ENCODE data around the gene OSR1.
"Not testable (repeated sequence)": the region's sequence is repeated elsewhere in the genome, so short reads cannot be mapped to it uniquely, and the experiment has no call there.

Gene OSR1

DNA sequence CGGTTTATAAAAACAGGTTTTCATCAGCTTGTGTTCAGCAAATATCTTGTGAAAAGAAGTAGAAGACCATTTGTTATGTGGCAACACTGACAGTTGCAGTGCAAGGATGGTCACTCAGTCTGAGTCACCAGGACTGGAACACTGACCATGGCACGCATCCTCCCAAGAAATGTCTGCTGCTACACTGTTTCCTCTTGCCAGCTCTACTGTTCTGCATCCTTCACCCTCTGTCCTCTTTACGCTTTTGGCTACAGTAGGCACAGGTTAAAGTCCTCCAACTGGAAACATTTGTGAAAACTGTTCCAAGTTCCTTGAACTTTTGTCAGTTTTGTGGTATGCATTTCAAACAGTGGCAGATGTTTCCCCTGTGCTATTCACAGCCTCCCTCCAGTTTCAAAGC is 39.4 kb downstream of the OSR1 start:
- Histone ChIP-seq H3K9me3 (ENCODE audit: control insufficient read depth in 5 of 5, low read length in 5 of 5) (peaks cover 0 to 4% (median 2%) of the 10 kb centered on the region in 5 donors), H3K4me1 (ENCODE audit: control insufficient read depth in 5 of 5, insufficient read depth in 5 of 5, low read length in 5 of 5) (no peaks in the 10 kb centered on the region), H3K4me3 (ENCODE audit: low read depth in 1 of 5, low read length in 5 of 5) (no peak overlapping the region), H3K27me3 (ENCODE audit: control insufficient read depth in 5 of 5, insufficient read depth in 4 of 5, low read length in 5 of 5) (no peaks in the 10 kb centered on the region), H3K27ac (ENCODE audit: low read depth, low read length) (no peak overlapping the region), H3K9ac (ENCODE audit: low read length in 5 of 5) (no peak overlapping the region), H3K36me3 (ENCODE audit: control insufficient read depth in 5 of 5, insufficient read depth in 5 of 5, low read length in 5 of 5) (peaks cover 0 to 2% (median 0%) of the 10 kb centered on the region in 5 donors)

DNA sequence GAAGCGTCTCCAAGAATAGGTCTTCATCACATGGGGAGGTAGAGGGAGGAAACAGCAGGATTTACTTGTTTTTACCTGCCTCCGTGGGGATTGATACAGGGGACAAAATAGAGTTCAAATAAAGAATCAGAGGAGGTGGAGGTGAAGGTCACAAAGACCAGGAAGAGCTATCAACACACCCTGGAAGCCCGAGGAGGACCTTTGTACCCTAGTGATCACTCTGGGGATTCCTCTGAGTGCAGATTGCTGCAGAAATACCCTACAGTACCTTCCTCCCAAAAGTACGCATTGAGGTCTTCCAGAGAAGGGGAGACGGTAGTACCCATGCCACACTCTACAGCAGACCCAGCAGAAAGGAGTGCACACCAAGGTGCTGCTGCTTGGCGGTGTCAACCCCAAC is 44.9 kb downstream of the OSR1 start:
- Histone ChIP-seq H3K4me3 (ENCODE audit: low read depth in 1 of 5, low read length in 5 of 5) (no peak overlapping the region), H3K36me3 (ENCODE audit: control insufficient read depth in 5 of 5, insufficient read depth in 5 of 5, low read length in 5 of 5) (peaks cover 0 to 4% (median 0%) of the 10 kb centered on the region in 5 donors), H3K27ac (ENCODE audit: low read depth, low read length) (no peak overlapping the region), H3K27me3 (ENCODE audit: control insufficient read depth in 5 of 5, insufficient read depth in 4 of 5, low read length in 5 of 5) (no peaks in the 10 kb centered on the region), H3K9ac (ENCODE audit: low read length in 5 of 5) (no peak overlapping the region), H3K9me3 (ENCODE audit: control insufficient read depth in 5 of 5, low read length in 5 of 5) (no peaks in the 10 kb centered on the region), H3K4me1 (ENCODE audit: control insufficient read depth in 5 of 5, insufficient read depth in 5 of 5, low read length in 5 of 5) (no peaks in the 10 kb centered on the region)

DNA sequence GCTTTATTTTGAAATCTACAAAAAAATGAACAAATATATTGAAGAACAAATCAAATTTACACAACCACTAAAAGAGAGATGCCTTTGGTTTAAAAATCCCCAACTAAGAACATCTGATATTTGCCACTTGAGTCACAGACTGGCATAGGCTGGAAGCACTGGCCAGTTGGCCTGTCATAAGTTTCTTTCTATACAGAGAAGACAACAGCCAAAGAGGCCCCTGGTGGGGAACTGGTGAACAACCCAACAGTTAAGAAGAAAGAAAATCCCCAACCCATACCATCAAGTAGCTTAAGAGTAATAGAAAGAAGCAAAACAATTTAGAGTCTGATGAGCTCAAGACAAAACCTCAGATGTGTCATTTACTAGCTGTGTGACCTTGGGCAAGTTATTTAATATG is 45.5 kb downstream of the OSR1 start:
- Histone ChIP-seq H3K4me3 (ENCODE audit: low read depth in 1 of 5, low read length in 5 of 5) (no peak overlapping the region), H3K36me3 (ENCODE audit: control insufficient read depth in 5 of 5, insufficient read depth in 5 of 5, low read length in 5 of 5) (peaks cover 0 to 4% (median 0%) of the 10 kb centered on the region in 5 donors), H3K9me3 (ENCODE audit: control insufficient read depth in 5 of 5, low read length in 5 of 5) (no peaks in the 10 kb centered on the region), H3K27ac (ENCODE audit: low read depth, low read length) (no peak overlapping the region), H3K27me3 (ENCODE audit: control insufficient read depth in 5 of 5, insufficient read depth in 4 of 5, low read length in 5 of 5) (no peaks in the 10 kb centered on the region), H3K9ac (ENCODE audit: low read length in 5 of 5) (no peak overlapping the region), H3K4me1 (ENCODE audit: control insufficient read depth in 5 of 5, insufficient read depth in 5 of 5, low read length in 5 of 5) (no peaks in the 10 kb centered on the region)

DNA sequence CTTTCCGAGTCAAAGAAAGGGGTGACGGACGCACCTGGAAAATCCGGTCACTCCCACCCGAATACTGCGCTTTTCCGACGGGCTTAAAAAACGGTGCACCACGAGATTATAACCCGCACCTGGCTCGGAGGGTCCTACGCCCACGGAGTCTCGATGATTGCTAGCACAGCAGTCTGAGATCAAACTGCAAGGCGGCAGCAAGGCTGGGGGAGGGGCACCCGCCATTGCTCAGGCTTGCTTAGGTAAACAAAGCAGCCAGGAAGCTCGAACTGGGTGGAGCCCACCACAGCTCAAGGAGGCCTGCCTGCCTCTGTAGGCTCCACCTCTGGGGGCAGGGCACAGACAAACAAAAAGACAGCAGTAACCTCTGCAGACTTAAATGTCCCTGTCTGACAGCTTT is 52.4 kb downstream of the OSR1 start:
- not testable (repeated sequence) for H3K27me3 ChIP-seq (ENCODE audit: control insufficient read depth in 5 of 5, insufficient read depth in 4 of 5, low read length in 5 of 5); H3K4me3 ChIP-seq (ENCODE audit: low read depth in 1 of 5, low read length in 5 of 5); H3K27ac ChIP-seq (ENCODE audit: low read depth, low read length); H3K4me1 ChIP-seq (ENCODE audit: control insufficient read depth in 5 of 5, insufficient read depth in 5 of 5, low read length in 5 of 5); H3K9me3 ChIP-seq (ENCODE audit: control insufficient read depth in 5 of 5, low read length in 5 of 5); H3K36me3 ChIP-seq (ENCODE audit: control insufficient read depth in 5 of 5, insufficient read depth in 5 of 5, low read length in 5 of 5); H3K9ac ChIP-seq (ENCODE audit: low read length in 5 of 5)

DNA sequence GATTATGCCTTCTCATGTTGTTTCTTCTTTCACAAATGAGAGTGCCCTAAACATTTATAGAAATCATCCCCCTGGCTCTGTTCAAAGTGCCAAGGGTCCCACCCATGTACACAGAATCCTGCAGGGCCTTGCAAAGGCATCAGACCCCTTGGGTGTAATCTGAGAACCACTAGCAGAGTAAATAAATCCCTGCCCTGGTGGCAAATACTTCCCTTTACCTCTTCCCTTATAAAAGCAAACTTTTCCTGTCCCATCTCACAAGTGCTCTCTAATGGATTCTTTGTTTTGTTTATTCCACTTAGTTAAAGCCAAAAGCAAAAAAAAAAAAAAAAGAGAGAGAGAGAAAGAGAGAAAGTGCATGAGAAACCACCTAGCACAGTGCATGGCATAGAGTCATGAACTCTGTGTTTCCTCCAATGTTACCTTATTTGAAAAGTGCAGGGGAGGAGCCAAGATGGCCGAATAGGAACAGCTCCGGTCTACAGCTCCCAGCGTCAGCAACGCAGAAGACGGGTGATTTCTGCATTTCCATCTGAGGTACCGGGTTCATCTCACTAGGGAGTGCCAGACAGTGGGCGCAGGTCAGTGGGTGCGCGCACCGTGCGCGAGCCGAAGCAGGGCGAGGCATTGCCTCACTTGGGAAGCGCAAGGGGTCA is 52.9 kb downstream of the OSR1 start:
- H3K9ac ChIP-seq (ENCODE audit: low read length in 5 of 5); H3K9me3 ChIP-seq (ENCODE audit: control insufficient read depth in 5 of 5, low read length in 5 of 5); H3K27ac ChIP-seq (ENCODE audit: low read depth, low read length); H3K4me3 ChIP-seq (ENCODE audit: low read depth in 1 of 5, low read length in 5 of 5); H3K27me3 ChIP-seq (ENCODE audit: control insufficient read depth in 5 of 5, insufficient read depth in 4 of 5, low read length in 5 of 5); H3K4me1 ChIP-seq (ENCODE audit: control insufficient read depth in 5 of 5, insufficient read depth in 5 of 5, low read length in 5 of 5); H3K36me3 ChIP-seq (ENCODE audit: control insufficient read depth in 5 of 5, insufficient read depth in 5 of 5, low read length in 5 of 5): not testable (repeated sequence)

DNA sequence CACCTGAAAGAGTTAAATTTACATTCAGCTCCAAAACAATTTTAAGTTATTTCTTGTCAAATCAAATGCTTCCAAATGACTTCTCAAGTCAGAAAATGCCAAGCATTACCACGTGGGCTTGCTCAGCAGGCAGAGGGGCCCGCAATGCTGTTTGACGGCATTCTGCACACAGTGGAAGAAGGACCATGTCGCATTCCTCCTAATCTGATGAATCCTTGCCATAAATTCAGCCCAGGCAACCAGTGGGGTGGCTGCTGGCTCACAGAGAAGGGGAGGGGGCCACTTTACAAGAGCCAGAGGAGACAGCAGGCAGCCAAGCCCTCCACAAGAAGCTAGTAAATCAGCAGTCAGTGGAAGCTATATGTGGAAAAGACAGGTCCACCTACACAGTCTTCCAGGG is 56.7 kb downstream of the OSR1 start:
- no peaks in the 10 kb centered on the region for H3K36me3 ChIP-seq (ENCODE audit: control insufficient read depth in 5 of 5, insufficient read depth in 5 of 5, low read length in 5 of 5)
- H3K27me3 ChIP-seq (ENCODE audit: control insufficient read depth in 5 of 5, insufficient read depth in 4 of 5, low read length in 5 of 5): no peaks in the 10 kb centered on the region
- no peaks in the 10 kb centered on the region for H3K9me3 ChIP-seq (ENCODE audit: control insufficient read depth in 5 of 5, low read length in 5 of 5)
- no peak overlapping the region for H3K9ac ChIP-seq (ENCODE audit: low read length in 5 of 5)
- H3K27ac ChIP-seq (ENCODE audit: low read depth, low read length): no peak overlapping the region
- peaks cover 0 to 9% (median 4%) of the 10 kb centered on the region in 5 donors for H3K4me1 ChIP-seq (ENCODE audit: control insufficient read depth in 5 of 5, insufficient read depth in 5 of 5, low read length in 5 of 5)
- no peak overlapping the region for H3K4me3 ChIP-seq (ENCODE audit: low read depth in 1 of 5, low read length in 5 of 5)

Data from subcutaneous abdominal adipose tissue (tissue), 5 donors.